Spleen (tissue), 11 donors: Measurements from ENCODE around the gene ITPK1. TPM values are rescaled to one million over a fixed set of nuclear protein-coding genes. Genes with fewer than 3 reads are reported as not detected.

Experiments used
- DNase-seq: peaks from one replicate; pipeline ENCODE4 v3.0.0-alpha.2; 2020
- H3K27ac ChIP-seq, 8 donors: fragments of 200-600 bp; sonication (generic) in 7 of 8; 1 replicate in 4 of 8; 2 replicates in 4 of 8; pipeline versions ENCODE4 v1.5.0 to v1.8.0; 2016 to 2021; ENCODE audit warnings: inconsistent platforms in 4 of 8, mild to moderate bottlenecking in 4 of 8, moderate library complexity in 1 of 8
- H3K27me3 ChIP-seq, 7 donors: fragments of 200-600 bp; sonication (generic) in 6 of 7; replicated peaks in 1 of 7; 1 replicate in 4 of 7; 2 replicates in 3 of 7; pipeline versions ENCODE4 v1.5.0 to v1.8.0; 2016 to 2021; ENCODE audit warnings: inconsistent platforms in 3 of 7, mild to moderate bottlenecking in 1 of 7
- H3K36me3 ChIP-seq, 6 donors: fragments of 200-600 bp; sonication (generic) in 5 of 6; 1 replicate in 4 of 6; 2 replicates in 2 of 6; pipeline versions ENCODE4 v1.5.0 to v1.8.0; 2016 to 2021; ENCODE audit warnings: inconsistent platforms in 2 of 6
- H3K4me1 ChIP-seq, 6 donors: fragments of 200-600 bp; sonication (generic) in 5 of 6; 1 replicate in 3 of 6; 2 replicates in 3 of 6; pipeline versions ENCODE4 v1.5.0 to v1.8.0; 2016 to 2021; ENCODE audit warnings: inconsistent platforms in 3 of 6
- H3K4me3 ChIP-seq, 8 donors: fragments of 200-600 bp; sonication (generic) in 7 of 8; 1 replicate in 4 of 8; 2 replicates in 4 of 8; pipeline versions ENCODE4 v1.5.0 to v1.8.0; 2016 to 2021; ENCODE audit warnings: inconsistent platforms in 4 of 8, mild to moderate bottlenecking in 4 of 8, moderate library complexity in 2 of 8
- H3K9me3 ChIP-seq, 8 donors: fragments of 200-600 bp; sonication (generic) in 7 of 8; 1 replicate in 4 of 8; 2 replicates in 4 of 8; pipeline versions ENCODE4 v1.5.0 to v1.8.0; 2016 to 2021; ENCODE audit warnings: inconsistent platforms in 4 of 8
- CTCF ChIP-seq, 11 experiments: fragments of 200-600 bp in 7 of 11; fragments of 450-650 bp in 4 of 11; sonication (generic) in 4 of 11; IDR thresholded peaks in 8 of 11; conservative IDR thresholded peaks in 3 of 11; 1 replicate in 7 of 11; 2 replicates in 4 of 11; pipeline versions ENCODE4 v1.4.0 to v1.8.0; 2016 to 2021; ENCODE audit warnings: antibody characterized with exemption in 11 of 11, inconsistent platforms in 4 of 11, mild to moderate bottlenecking in 1 of 11
- POLR2A ChIP-seq, 3 donors: fragments of 450-650 bp; IDR thresholded peaks; one replicate each; pipeline ENCODE4 v1.5.1; 2017; ENCODE audit warnings: antibody characterized with exemption in 3 of 3, mild to moderate bottlenecking in 1 of 3
- POLR2AphosphoS5 ChIP-seq, 3 donors: sonication (generic); formaldehyde crosslinking; IDR thresholded peaks; one replicate each; pipeline ENCODE4 v1.5.1; 2017; ENCODE audit warnings: antibody characterized with exemption in 3 of 3
- WGBS, 5 donors: extraction: QIAGEN DNeasy Blood & Tissue Kit in 3 of 5; methylation state at CpG; one replicate each; pipeline versions ENCODE4 v1.1.5 to v1.1.7; 2013 to 2018; 5-methylcytosine and 5-hydroxymethylcytosine counted together
- intact Hi-C: fragments of 100-400 bp; cut with DNase I; formaldehyde crosslinking; loops from one replicate; pipeline ENCODE4 v1.15.0; 2023; ENCODE audit warnings: low total_unique reads
- polyA plus RNA-seq, 3 donors: library from polyadenylated mRNA; stranded (reverse); fragments of 200-250 nt; gene quantifications; one replicate each; pipeline ENCODE4 v1.2.1, GENCODE V29; 2013
- total RNA-seq, 7 donors: library from RNA; depleted of rRNA in 3 of 7; stranded (reverse); fragments of >200 nt in 3 of 7; fragmentation: NEBNext Ultra II Directional in 4 of 7; extraction: Animal tissue kit (Norgen Biotek cat#: 25700) in 4 of 7; gene quantifications; one replicate each; pipeline versions ENCODE4 v1.1.0 to v1.2.1, GENCODE V29; 2016 to 2021
- donor health status: healthy with polysubstance abuse.
- donor health status: DM: no; HTN: no; CAD: no; lungs with moderate emphysema.
- donor health status: DM: no; HTN: no; CAD: no.
- donor health status: Bipolar disorder and iron deficiency.
- donor health status: healthy.
- donor health status: DM: no; HTN: no; CAD: no.
- donor health status: DM: yes; HTN: yes; CAD: no.

The ITPK1 gene
- total and polyA plus RNA-seq, 10 donors, result 22.9 to 123 (median 68.0) TPM

GRCh38 chr14:93086441-93087055 lies 29.2 kb downstream of the ITPK1 start:
- Histone ChIP-seq H3K36me3 (peaks cover 0 to 3% (median 0%) of the 10 kb centered on the region in 6 donors), H3K9me3 (no peaks in the 10 kb centered on the region), H3K4me1 (peaks cover 4 to 88% (median 70%) of the 10 kb centered on the region in 6 donors), H3K27ac (peak overlapping the region in 2 of 8 donors; percentile 52 to 64), H3K27me3 (no peaks in the 10 kb centered on the region), H3K4me3 (no peak overlapping the region)
- intact Hi-C loops, result no loop called here
- TF ChIP-seq POLR2A (IDR thresholded peaks at IDR 0.05) (no peak), CTCF (IDR thresholded peaks at IDR 0.05 in 8 of 11, conservative IDR thresholded peaks at IDR 0.05 in 3 of 11) (no peak), POLR2AphosphoS5 (IDR thresholded peaks at IDR 0.05) (no peak)
- 53 to 77% (median 56%) methylated on average over 7 to 8 of the region's 8 CpGs for WGBS, 5 donors
- DNase-seq, result no peak

GRCh38 chr14:93085911-93086310 lies 29.8 kb downstream of the ITPK1 start:
- TF ChIP-seq POLR2A (IDR thresholded peaks at IDR 0.05) (no peak), CTCF (IDR thresholded peaks at IDR 0.05 in 8 of 11, conservative IDR thresholded peaks at IDR 0.05 in 3 of 11) (no peak), POLR2AphosphoS5 (IDR thresholded peaks at IDR 0.05) (no peak)
- Histone ChIP-seq H3K9me3 (no peaks in the 10 kb centered on the region), H3K4me3 (no peak overlapping the region), H3K36me3 (peaks cover 0 to 3% (median 0%) of the 10 kb centered on the region in 6 donors), H3K4me1 (peaks cover 3 to 88% (median 70%) of the 10 kb centered on the region in 6 donors), H3K27me3 (no peaks in the 10 kb centered on the region), H3K27ac (peak overlapping the region in 2 of 8 donors; percentile 52 to 64)
- WGBS, 5 donors, result 44 to 73% (median 62%) methylated on average over 3 of the region's 3 CpGs
- no peak for DNase-seq
- intact Hi-C loops, result no loop called here

GRCh38 chr14:93084866-93085857 lies 30.6 kb downstream of the ITPK1 start:
- H3K27me3 ChIP-seq, result no peaks in the 10 kb centered on the region

More at GRCh38 chr14:93084866-93085857, 30.6 kb downstream of the ITPK1 start:
- no peak for TF ChIP-seq CTCF (IDR thresholded peaks at IDR 0.05 in 8 of 11, conservative IDR thresholded peaks at IDR 0.05 in 3 of 11)
- no peak for TF ChIP-seq POLR2AphosphoS5 (IDR thresholded peaks at IDR 0.05)
- no peak for TF ChIP-seq POLR2A (IDR thresholded peaks at IDR 0.05)
- DNase-seq, result no peak
- Histone ChIP-seq H3K36me3 (peaks cover 0 to 3% (median 0%) of the 10 kb centered on the region in 6 donors), H3K27ac (peak overlapping the region in 3 of 8 donors; percentile 5 to 64 (median 52)), H3K9me3 (no peaks in the 10 kb centered on the region), H3K4me3 (no peak overlapping the region), H3K4me1 (peaks cover 3 to 88% (median 69%) of the 10 kb centered on the region in 6 donors)
- intact Hi-C loops, result no loop called here
- 73 to 83% (median 76%) methylated on average over 20 to 21 of the region's 21 CpGs for WGBS, 5 donors
